ENCODE results near the gene MAGEB1. TPM values are rescaled to one million over a fixed set of nuclear protein-coding genes. Genes with fewer than 3 reads are reported as not detected.

MAGEB1 gene
- total RNA-seq, 3 donors from 2014 or later (not counting 1 experiment from before 2014, with no cell fraction given) = not detected

DNA sequence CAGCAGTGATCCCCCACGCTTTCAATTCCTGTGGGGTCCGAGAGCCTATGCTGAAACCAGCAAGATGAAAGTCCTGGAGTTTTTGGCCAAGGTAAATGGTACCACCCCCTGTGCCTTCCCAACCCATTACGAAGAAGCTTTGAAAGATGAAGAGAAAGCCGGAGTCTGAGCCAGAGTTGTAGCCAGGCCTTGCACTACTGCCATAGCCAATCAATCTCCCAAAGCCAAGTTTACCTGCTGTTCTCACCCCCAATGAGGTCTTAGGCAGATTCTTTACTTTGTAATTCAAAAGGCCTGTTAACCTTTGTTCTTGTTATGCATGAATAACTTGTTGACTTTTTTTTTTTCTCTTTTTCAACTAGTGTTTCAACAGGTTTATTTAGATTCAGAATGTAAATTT is 27.6 kb upstream of the MAGEB1 start:
- Mint-ChIP-seq H3K9me3 (no peaks in the 10 kb centered on the region), H3K4me3 (no peak overlapping the region), H3K36me3 (no peaks in the 10 kb centered on the region), H3K27ac (no peak overlapping the region), H3K27me3 (ENCODE audit: low read depth in 2 of 2) (no peaks in the 10 kb centered on the region), H3K4me1 (no peaks in the 10 kb centered on the region)
- H3K4me1 ChIP-seq (ENCODE audit: control insufficient read depth, insufficient read depth, low read length) = no peaks in the 10 kb centered on the region
- intact Hi-C loops (cut with micrococcal nuclease) = no loop called here
- no peak for ATAC-seq
- no peaks in the 10 kb centered on the region for H3K36me3 ChIP-seq (ENCODE audit: control insufficient read depth, insufficient read depth, low read length)
- no peaks in the 10 kb centered on the region for H3K9me3 ChIP-seq (ENCODE audit: control insufficient read depth, insufficient read depth, low read length)
- TF ChIP-seq, protein P1, sequence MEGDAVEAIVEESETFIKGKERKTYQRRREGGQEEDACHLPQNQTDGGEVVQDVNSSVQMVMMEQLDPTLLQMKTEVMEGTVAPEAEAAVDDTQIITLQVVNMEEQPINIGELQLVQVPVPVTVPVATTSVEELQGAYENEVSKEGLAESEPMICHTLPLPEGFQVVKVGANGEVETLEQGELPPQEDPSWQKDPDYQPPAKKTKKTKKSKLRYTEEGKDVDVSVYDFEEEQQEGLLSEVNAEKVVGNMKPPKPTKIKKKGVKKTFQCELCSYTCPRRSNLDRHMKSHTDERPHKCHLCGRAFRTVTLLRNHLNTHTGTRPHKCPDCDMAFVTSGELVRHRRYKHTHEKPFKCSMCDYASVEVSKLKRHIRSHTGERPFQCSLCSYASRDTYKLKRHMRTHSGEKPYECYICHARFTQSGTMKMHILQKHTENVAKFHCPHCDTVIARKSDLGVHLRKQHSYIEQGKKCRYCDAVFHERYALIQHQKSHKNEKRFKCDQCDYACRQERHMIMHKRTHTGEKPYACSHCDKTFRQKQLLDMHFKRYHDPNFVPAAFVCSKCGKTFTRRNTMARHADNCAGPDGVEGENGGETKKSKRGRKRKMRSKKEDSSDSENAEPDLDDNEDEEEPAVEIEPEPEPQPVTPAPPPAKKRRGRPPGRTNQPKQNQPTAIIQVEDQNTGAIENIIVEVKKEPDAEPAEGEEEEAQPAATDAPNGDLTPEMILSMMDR (IDR thresholded peaks at IDR 0.05) = no peak
- no peak for DNase-seq
- no peak overlapping the region for H3K27ac ChIP-seq (ENCODE audit: low read length)
- 87% methylated on average over 3 of the region's 4 CpGs for WGBS (ENCODE audit: insufficient coverage)
- no peaks in the 10 kb centered on the region for H3K27me3 ChIP-seq (ENCODE audit: control insufficient read depth, insufficient read depth, low read length)
- no peak overlapping the region for H3K4me3 ChIP-seq (ENCODE audit: low read length)

DNA sequence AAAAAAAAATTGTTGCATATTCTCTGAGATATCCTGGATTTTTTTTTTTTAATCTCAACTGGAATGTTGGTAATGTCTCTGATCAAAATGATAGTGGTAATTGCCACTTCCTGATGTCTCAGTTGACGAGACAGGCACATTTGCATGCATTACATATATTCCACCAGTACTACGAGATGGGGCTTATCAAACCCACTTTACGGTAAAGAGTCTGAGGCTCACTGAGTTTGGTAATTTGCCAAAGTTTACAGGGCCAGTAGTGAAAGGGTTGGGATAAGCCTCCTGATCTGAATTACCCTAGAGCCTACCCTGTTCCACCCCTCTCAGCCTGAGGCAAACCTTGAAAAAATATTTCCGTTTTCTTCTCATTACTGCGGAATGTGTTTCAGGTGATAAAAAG is 26.3 kb upstream of the MAGEB1 start:
- intact Hi-C loops (cut with micrococcal nuclease) = no loop called here
- no peaks in the 10 kb centered on the region for H3K4me1 Mint-ChIP-seq
- Histone ChIP-seq H3K36me3 (ENCODE audit: control insufficient read depth, insufficient read depth, low read length) (no peaks in the 10 kb centered on the region), H3K9me3 (ENCODE audit: control insufficient read depth, insufficient read depth, low read length) (no peaks in the 10 kb centered on the region), H3K4me3 (ENCODE audit: low read length) (no peak overlapping the region), H3K27ac (ENCODE audit: low read length) (no peak overlapping the region), H3K4me1 (ENCODE audit: control insufficient read depth, insufficient read depth, low read length) (no peaks in the 10 kb centered on the region), H3K27me3 (ENCODE audit: control insufficient read depth, insufficient read depth, low read length) (no peaks in the 10 kb centered on the region)
- no peak for DNase-seq
- H3K36me3 Mint-ChIP-seq = no peaks in the 10 kb centered on the region
- no peak overlapping the region for H3K4me3 Mint-ChIP-seq
- ATAC-seq = no peak
- H3K9me3 Mint-ChIP-seq = no peaks in the 10 kb centered on the region
- H3K27me3 Mint-ChIP-seq (ENCODE audit: low read depth in 2 of 2) = no peaks in the 10 kb centered on the region
- H3K27ac Mint-ChIP-seq = no peak overlapping the region
- no CpG with 5 or more reads among the region's 5 CpGs for WGBS (ENCODE audit: insufficient coverage)
- TF ChIP-seq, protein P1 (IDR thresholded peaks at IDR 0.05) = no peak

DNA sequence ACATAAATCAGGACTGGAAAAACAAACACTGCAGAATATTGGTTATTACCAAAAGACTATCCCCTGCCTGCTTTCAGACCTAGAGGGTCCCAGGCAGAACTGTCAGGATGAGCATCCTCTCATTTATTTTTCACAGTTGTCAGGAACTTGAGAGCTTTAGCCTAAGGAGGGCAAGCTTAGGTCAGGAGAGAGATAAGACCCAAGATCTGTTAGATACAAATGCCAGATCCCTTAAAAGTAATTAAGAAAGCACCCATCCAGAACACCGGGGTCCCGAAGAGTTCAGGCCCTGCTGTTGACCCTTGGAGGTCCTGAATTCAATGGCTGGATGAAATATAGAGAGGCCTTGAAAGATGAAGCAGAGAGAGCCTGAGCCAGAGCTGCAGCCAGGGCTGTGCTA is 22.4 kb upstream of the MAGEB1 start:
- intact Hi-C loops (cut with micrococcal nuclease) = no loop called here
- 100% methylated on average over 1 of the region's 2 CpGs for WGBS (ENCODE audit: insufficient coverage)

DNA sequence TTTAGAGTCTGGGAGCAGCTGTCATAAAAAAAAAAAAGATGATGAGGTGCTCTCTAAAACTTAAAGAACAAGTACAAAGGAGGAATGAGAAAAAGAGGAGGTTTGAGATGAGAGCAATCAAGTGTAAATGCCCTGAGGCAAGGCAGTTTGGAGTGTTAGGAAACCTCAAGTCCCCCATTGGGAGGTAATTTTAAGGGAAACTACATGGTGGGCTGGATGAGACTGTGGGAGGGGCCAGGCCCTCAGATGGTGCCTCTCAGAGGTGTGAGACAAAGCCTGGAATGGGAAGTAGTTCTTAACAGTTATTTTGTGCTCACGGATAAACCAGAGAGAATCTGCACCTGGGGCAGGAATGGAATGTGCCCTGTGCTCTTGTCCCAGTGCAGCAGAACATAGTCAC is 18.4 kb upstream of the MAGEB1 start:
- H3K4me1 Mint-ChIP-seq = no peaks in the 10 kb centered on the region
- no peaks in the 10 kb centered on the region for H3K9me3 ChIP-seq (ENCODE audit: control insufficient read depth, insufficient read depth, low read length)
- H3K27ac ChIP-seq (ENCODE audit: low read length) = no peak overlapping the region
- no peaks in the 10 kb centered on the region for H3K36me3 ChIP-seq (ENCODE audit: control insufficient read depth, insufficient read depth, low read length)
- DNase-seq (no peak), ATAC-seq (no peak)
- TF ChIP-seq, protein P1 (IDR thresholded peaks at IDR 0.05) = no peak
- H3K27ac Mint-ChIP-seq = no peak overlapping the region
- H3K27me3 Mint-ChIP-seq (ENCODE audit: low read depth in 2 of 2) = no peaks in the 10 kb centered on the region
- 70% methylated on average over 1 of the region's 1 CpG for WGBS (ENCODE audit: insufficient coverage)
- no peaks in the 10 kb centered on the region for H3K4me1 ChIP-seq (ENCODE audit: control insufficient read depth, insufficient read depth, low read length)
- no peaks in the 10 kb centered on the region for H3K36me3 Mint-ChIP-seq
- intact Hi-C loops (cut with micrococcal nuclease) = no loop called here
- no peak overlapping the region for H3K4me3 Mint-ChIP-seq
- no peaks in the 10 kb centered on the region for H3K27me3 ChIP-seq (ENCODE audit: control insufficient read depth, insufficient read depth, low read length)
- peaks cover 0 to 2% of the 10 kb centered on the region in 2 donors for H3K9me3 Mint-ChIP-seq
- no peak overlapping the region for H3K4me3 ChIP-seq (ENCODE audit: low read length)

More for the DNA sequence above, 22.4 kb upstream of the MAGEB1 start:
- Mint-ChIP-seq H3K36me3 (no peaks in the 10 kb centered on the region), H3K27me3 (ENCODE audit: low read depth in 2 of 2) (no peaks in the 10 kb centered on the region), H3K4me1 (no peaks in the 10 kb centered on the region), H3K27ac (no peak overlapping the region), H3K4me3 (no peak overlapping the region), H3K9me3 (peaks cover 0 to 2% of the 10 kb centered on the region in 2 donors)
- Histone ChIP-seq H3K9me3 (ENCODE audit: control insufficient read depth, insufficient read depth, low read length) (no peaks in the 10 kb centered on the region), H3K27me3 (ENCODE audit: control insufficient read depth, insufficient read depth, low read length) (no peaks in the 10 kb centered on the region), H3K27ac (ENCODE audit: low read length) (no peak overlapping the region), H3K36me3 (ENCODE audit: control insufficient read depth, insufficient read depth, low read length) (no peaks in the 10 kb centered on the region), H3K4me1 (ENCODE audit: control insufficient read depth, insufficient read depth, low read length) (no peaks in the 10 kb centered on the region), H3K4me3 (ENCODE audit: low read length) (no peak overlapping the region)
- ATAC-seq = no peak
- no peak for DNase-seq
- TF ChIP-seq, protein P1 (IDR thresholded peaks at IDR 0.05) = no peak

Measured in natural killer cell (primary cell).